Left lung (tissue), 10 donors: ENCODE results near the gene ETS2. TPM values are rescaled to one million over a fixed set of nuclear protein-coding genes. Genes with fewer than 3 reads are reported as not detected.

Source experiments
- ATAC-seq: fragments of 200-7000 bp; cut with Tn5 transposase; one replicate; pipeline ENCODE4 v1.9.1; 2020; ENCODE audit warnings: moderate library complexity
- DNase-seq, 4 donors: peaks; one replicate each; pipeline ENCODE4 v3.0.0-alpha.2; 2013 to 2020
- H3K27ac ChIP-seq, 2 donors: fragments of 200-600 bp; sonication (generic) in 1 of 2; one replicate each; pipeline versions ENCODE4 v1.5.0 to v1.8.0; 2020 to 2021
- H3K27me3 ChIP-seq, 2 donors: fragments of 200-600 bp; sonication (generic) in 1 of 2; one replicate each; pipeline versions ENCODE4 v1.5.0 to v1.8.0; 2020 to 2021
- H3K36me3 ChIP-seq, 2 donors: fragments of 200-600 bp; sonication (generic) in 1 of 2; one replicate each; pipeline versions ENCODE4 v1.5.0 to v1.8.0; 2020 to 2021
- H3K4me1 ChIP-seq, 2 donors: fragments of 200-600 bp; one replicate each; pipeline ENCODE4 v1.8.0; 2021
- H3K4me3 ChIP-seq, 2 donors: fragments of 200-600 bp; sonication (generic) in 1 of 2; one replicate each; pipeline versions ENCODE4 v1.5.0 to v1.8.0; 2020 to 2021; ENCODE audit warnings: mild to moderate bottlenecking in 1 of 2
- H3K9me3 ChIP-seq, 2 donors: fragments of 200-600 bp; sonication (generic) in 1 of 2; one replicate each; pipeline versions ENCODE4 v1.5.0 to v1.8.0; 2020 to 2021
- CTCF ChIP-seq, 2 donors: fragments of 200-600 bp; sonication (generic) in 1 of 2; IDR thresholded peaks; one replicate each; pipeline versions ENCODE4 v1.5.0 to v1.8.0; 2021; ENCODE audit warnings: antibody characterized with exemption in 2 of 2
- intact Hi-C, 2 donors: fragments of 100-400 bp; cut with DNase I; formaldehyde crosslinking; loops; one replicate each; pipeline versions ENCODE4 v1.11.2 to v1.14.2; 2022
- polyA plus RNA-seq, 6 donors: library from polyadenylated mRNA; unstranded; fragments of 120-200 nt; gene quantifications; one replicate each; pipeline ENCODE4 v1.2.1, GENCODE V29; 2013; ENCODE audit not compliant: insufficient read length in 6 of 6
- total RNA-seq, 2 donors: library from RNA; stranded (reverse); fragmentation: NEBNext Ultra II Directional; extraction: Animal tissue kit (Norgen Biotek cat#: 25700); gene quantifications; one replicate each; pipeline ENCODE4 v1.2.1, GENCODE V29; 2021
- donor health status: DM: no; HTN: yes; CAD: no.
- donor health status: DM: no; HTN: no; CAD: no.

The ETS2 gene
- total and polyA plus RNA-seq, 8 donors: 93.2 to 199 (median 158) TPM

- TF ChIP-seq CTCF (IDR thresholded peaks at IDR 0.05): no peak
- H3K4me1 ChIP-seq: no peaks in the 10 kb centered on the region
- H3K4me3 ChIP-seq: no peak overlapping the region
- intact Hi-C loops: no loop called here
- ATAC-seq (no peak), DNase-seq (no peak)
- no peaks in the 10 kb centered on the region for H3K27me3 ChIP-seq
- no peaks in the 10 kb centered on the region for H3K36me3 ChIP-seq
- H3K9me3 ChIP-seq: no peaks in the 10 kb centered on the region
- no peak overlapping the region for H3K27ac ChIP-seq
Observed at GRCh38 chr21:38849776-38850175, 44.0 kb downstream of the ETS2 start.

- H3K27me3 ChIP-seq: no peaks in the 10 kb centered on the region
- H3K27ac ChIP-seq: no peak overlapping the region
- H3K4me1 ChIP-seq: no peaks in the 10 kb centered on the region
- H3K9me3 ChIP-seq: no peaks in the 10 kb centered on the region
- no peaks in the 10 kb centered on the region for H3K36me3 ChIP-seq
- DNase-seq (no peak), ATAC-seq (no peak)
- intact Hi-C loops: no loop called here
- no peak overlapping the region for H3K4me3 ChIP-seq
- no peak for TF ChIP-seq CTCF (IDR thresholded peaks at IDR 0.05)
Observed at GRCh38 chr21:38850277-38850951, 44.7 kb downstream of the ETS2 start.

GRCh38 chr21:38851101-38851500, 45.4 kb downstream of the ETS2 start:
- intact Hi-C loops: no loop called here
- ATAC-seq (no peak), DNase-seq (no peak)
- TF ChIP-seq CTCF (IDR thresholded peaks at IDR 0.05): no peak
- Histone ChIP-seq H3K27me3 (no peaks in the 10 kb centered on the region), H3K27ac (no peak overlapping the region), H3K4me3 (no peak overlapping the region), H3K4me1 (no peaks in the 10 kb centered on the region), H3K9me3 (no peaks in the 10 kb centered on the region), H3K36me3 (no peaks in the 10 kb centered on the region)

DNA sequence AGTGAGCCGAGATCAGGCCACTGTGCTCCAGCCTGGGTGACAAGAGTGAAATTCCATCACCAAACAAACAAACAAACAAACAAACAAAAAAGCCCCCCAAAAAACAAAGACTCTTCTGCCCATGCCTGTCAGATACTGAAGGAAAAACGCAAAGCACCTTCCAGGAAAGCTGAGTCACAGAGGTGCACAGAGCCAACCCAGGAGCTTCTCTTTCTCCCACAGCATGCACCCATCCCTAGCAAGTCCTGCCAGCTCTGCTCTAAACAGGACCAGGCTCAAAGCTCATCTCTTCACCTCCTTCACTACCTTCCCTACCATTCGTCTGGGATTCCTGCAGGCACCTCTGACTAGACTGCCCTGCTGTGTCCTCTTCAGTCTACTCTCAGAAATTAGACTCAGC, 46.5 kb downstream of the ETS2 start:
- Histone ChIP-seq H3K36me3 (no peaks in the 10 kb centered on the region), H3K27me3 (no peaks in the 10 kb centered on the region), H3K27ac (no peak overlapping the region), H3K4me1 (no peaks in the 10 kb centered on the region), H3K4me3 (no peak overlapping the region), H3K9me3 (no peaks in the 10 kb centered on the region)
- ATAC-seq (no peak), DNase-seq (no peak)
- no peak for TF ChIP-seq CTCF (IDR thresholded peaks at IDR 0.05)
- intact Hi-C loops: no loop called here

GRCh38 chr21:38852708-38853107, 47.0 kb downstream of the ETS2 start:
- Histone ChIP-seq H3K4me1 (no peaks in the 10 kb centered on the region), H3K27me3 (no peaks in the 10 kb centered on the region), H3K4me3 (no peak overlapping the region), H3K27ac (no peak overlapping the region), H3K36me3 (no peaks in the 10 kb centered on the region), H3K9me3 (no peaks in the 10 kb centered on the region)
- DNase-seq (no peak), ATAC-seq (no peak)
- no peak for TF ChIP-seq CTCF (IDR thresholded peaks at IDR 0.05)
- intact Hi-C loops: no loop called here
